B cell (primary cell): Measurements from ENCODE around the gene CAPZB.

Experiments used
- CTCF ChIP-seq: fragments of 200-600 bp; IDR thresholded peaks from one replicate; pipeline ENCODE4 v1.8.0; 2022; ENCODE audit warnings: antibody characterized with exemption, mild to moderate bottlenecking
- EZH2 ChIP-seq: IDR thresholded peaks from 2 replicates; pipeline ENCODE4 v1.6.1; 2012; ENCODE audit warnings: borderline replicate concordance, low read depth, mild to moderate bottlenecking, moderate library complexity, low read length; ENCODE audit not compliant: insufficient read depth, poor library complexity, severe bottlenecking

GRCh38 chr1:19412654-19413053 lies 72.7 kb downstream of the CAPZB start:
- no peak for TF ChIP-seq CTCF
- no peak for TF ChIP-seq EZH2
